HepG2 (cell line): Measurements from ENCODE around the gene RHOBTB1. TPM values are rescaled to one million over a fixed set of nuclear protein-coding genes. Genes with fewer than 3 reads are reported as not detected.
A peak's percentile ranks its signal among the peaks of the same experiment; 100 is the strongest.

Experiments
- ATAC-seq: fragments of 200-7000 bp; cut with Tn5 transposase; 3 replicates; pipeline ENCODE4 v1.9.1; 2020; ENCODE audit warnings: mild to moderate bottlenecking, moderate library complexity
- BruUV-seq: library from RNA; stranded (reverse); fragments of 400-500 nt; replicated peaks from 2 replicates; lab custom pipeline; 2021; lab: Mats Ljungman, UMichigan
- CTCF ChIA-PET: fragments of 300-600 bp; formaldehyde crosslinking; extraction: SDS; loops from one replicate; lab custom pipeline; 2021; ENCODE audit warnings: low total read pairs, inconsistent platforms, low intra/inter-chr PET ratio; lab: Yijun Ruan, JAX
- POLR2A ChIA-PET: fragments of 350-600 bp; sonication (Branson Sonifier 250); formaldehyde crosslinking; loops from one replicate; lab custom pipeline; 2020; ENCODE audit warnings: antibody characterized with exemption, inconsistent platforms; lab: Yijun Ruan, JAX
- DNase-seq: peaks from one replicate; pipeline ENCODE4 v3.0.0-alpha.2; 2015; ENCODE audit warnings: low spot score
- FAIRE-seq: peaks from 3 replicates; lab custom pipeline; 2011; peaks lifted over from hg19 to GRCh38; lab: Jason Lieb, UNC
- H2AFZ ChIP-seq: one replicate; pipeline ENCODE4 v1.6.1; 2011; ENCODE audit warnings: low read length, inconsistent platforms
- H3K27ac ChIP-seq: fragments of 300-600 bp; 3 replicates; pipeline ENCODE4 v1.8.0; 2011; ENCODE audit warnings: mixed run types, mild to moderate bottlenecking, mixed read lengths, low read length, inconsistent platforms; ENCODE audit not compliant: insufficient read depth; ENCODE audit errors: extremely low read length
- H3K27me3 ChIP-seq, 2 experiments: fragments of 200-600 bp in 1 of 2; 2 replicates in 1 of 2; 3 replicates in 1 of 2; pipeline versions ENCODE4 v1.6.0 to v1.8.0; 2011; ENCODE audit warnings: low read length in 2 of 2, mild to moderate bottlenecking in 2 of 2, moderate library complexity in 2 of 2, inconsistent platforms in 1 of 2; ENCODE audit not compliant: insufficient read depth in 2 of 2, control insufficient read depth in 1 of 2
- H3K36me3 ChIP-seq, 2 experiments: fragments of 200-600 bp in 1 of 2; replicated peaks in 1 of 2; 2 replicates in 1 of 2; 3 replicates in 1 of 2; pipeline versions ENCODE4 v1.5.1 to v1.8.0; 2011; ENCODE audit warnings: low read length in 2 of 2, inconsistent platforms in 1 of 2; ENCODE audit not compliant: insufficient read depth in 2 of 2, control insufficient read depth in 1 of 2
- H3K4me1 ChIP-seq: 2 replicates; pipeline ENCODE4 v1.5.1; 2012; ENCODE audit warnings: low read length, inconsistent platforms; ENCODE audit not compliant: insufficient read depth
- H3K4me2 ChIP-seq: 2 replicates; pipeline ENCODE4 v1.6.0; 2011; ENCODE audit warnings: low read depth, low read length, inconsistent platforms
- H3K4me3 ChIP-seq, 3 experiments: fragments of 200-600 bp in 1 of 3; sonication (generic), shearing (Covaris generic) in 1 of 3; replicated peaks in 1 of 3; 2 replicates each; pipeline ENCODE4 v1.5.1; 2011 to 2016; ENCODE audit warnings: low read length in 3 of 3, inconsistent platforms in 2 of 3, low read depth in 2 of 3, mild to moderate bottlenecking in 2 of 3, control low read depth in 1 of 3, mixed read lengths in 1 of 3; ENCODE audit not compliant: insufficient read depth in 1 of 3
- H3K79me2 ChIP-seq: one replicate; pipeline ENCODE4 v1.6.1; 2011; ENCODE audit warnings: low read length, inconsistent platforms; ENCODE audit not compliant: insufficient read depth
- H3K9ac ChIP-seq: 2 replicates; pipeline ENCODE4 v1.6.0; 2011; ENCODE audit warnings: mild to moderate bottlenecking, low read depth, low read length, inconsistent platforms; ENCODE audit not compliant: insufficient read depth
- H3K9me3 ChIP-seq: 2 replicates; pipeline ENCODE4 v1.5.1; 2012; ENCODE audit warnings: mild to moderate bottlenecking, low read length
- H4K20me1 ChIP-seq: 2 replicates; pipeline ENCODE4 v1.6.0; 2011; ENCODE audit warnings: inconsistent platforms, mild to moderate bottlenecking, low read length, moderate library complexity; ENCODE audit not compliant: insufficient read depth
- EP300 ChIP-seq, 3 experiments: sonication (generic) in 1 of 3; formaldehyde crosslinking in 1 of 3; IDR thresholded peaks; 2 replicates each; pipeline versions ENCODE4 v1.5.1 to v1.6.1; 2011 to 2020; ENCODE audit warnings: low read depth in 2 of 3, low read length in 2 of 3, borderline replicate concordance in 1 of 3, improper control_type of control experiment in 1 of 3, mild to moderate bottlenecking in 1 of 3, missing genetic modification reagents in 1 of 3, moderate library complexity in 1 of 3
- ZNF326 ChIP-seq: sonication (generic); formaldehyde crosslinking; IDR thresholded peaks from 2 replicates; pipeline ENCODE4 v1.4.0; 2020; ENCODE audit warnings: missing genetic modification reagents, borderline replicate concordance
- WGBS: methylation state at CpG from one replicate; pipeline ENCODE4 v1.1.6; 2017; ENCODE audit warnings: low lambda C conversion rate; 5-methylcytosine and 5-hydroxymethylcytosine counted together
- in situ Hi-C: cut with HindIII; loops from 2 replicates; pipeline ENCODE4 v1.10.0; 2017; ENCODE audit warnings: low pct_unique_long_range_greater_than_20kb; ENCODE audit not compliant: extremely low pct_ligation_motif_present
- intact Hi-C: fragments of 100-400 bp; cut with micrococcal nuclease; formaldehyde crosslinking; loops from one replicate; pipeline ENCODE4 v1.10.0; 2022; ENCODE audit not compliant: unreplicated experiment
- polyA plus RNA-seq, 8 experiments: library from polyadenylated mRNA; depleted of rRNA in 3 of 8; stranded (reverse) in 7 of 8; unstranded in 1 of 8; fragments of >200 nt; fragmentation: Illumina TruSeq in 4 of 8; extraction: Trizol in 4 of 8; gene quantifications; 2 replicates each; pipeline versions ENCODE4 v1.2.1 to v1.2.3, GENCODE V29; 2011 to 2016; ENCODE audit warnings: low read depth in 4 of 8, missing spikeins in 1 of 8, mixed read lengths in 1 of 8; ENCODE audit not compliant: insufficient read depth in 1 of 8
- total RNA-seq, 5 experiments: library from RNA; depleted of rRNA; stranded (reverse); fragments of >200 nt; fragmentation: Illumina TruSeq; extraction: Trizol; gene quantifications; 2 replicates each; pipeline ENCODE4 v1.2.3, GENCODE V29; 2016; ENCODE audit warnings: low read depth in 1 of 5
- TF ChIP-seq, protein P1 (sequence below): sonication (generic); formaldehyde crosslinking; IDR thresholded peaks from 2 replicates; pipeline ENCODE4 v1.4.0; 2020; ENCODE audit warnings: missing genetic modification reagents
- TF ChIP-seq, protein P2 (sequence below): conservative IDR thresholded peaks from 2 replicates; pipeline ENCODE4 v1.6.1; 2018; ENCODE audit warnings: missing genetic modification reagents

The RHOBTB1 gene
- total and polyA plus RNA-seq, 2 of the 13 experiments (the other 11 are each of a cell fraction or from before 2014, with no cell fraction given), result 18.8 to 59.5 TPM

DNA sequence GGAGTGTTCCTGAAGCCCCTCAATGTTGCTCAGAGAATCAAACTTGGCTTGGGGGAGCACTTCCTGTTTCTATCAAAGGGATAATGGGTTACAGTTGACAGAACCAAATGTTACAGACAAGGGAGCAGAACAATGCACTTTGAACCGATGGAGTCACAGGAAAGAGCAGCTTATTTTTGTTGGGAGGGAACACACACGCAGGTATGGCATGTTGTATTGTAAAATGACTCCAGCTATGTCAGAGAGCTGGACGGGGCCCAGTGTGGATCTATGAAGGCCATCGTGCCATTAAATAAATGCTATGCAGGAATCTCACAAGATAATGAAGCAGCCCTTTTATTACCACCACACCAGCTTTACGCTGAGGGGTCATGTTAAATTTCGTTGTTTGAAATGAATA is 35.1 kb downstream of the RHOBTB1 start (continued):
- TF ChIP-seq, protein P1, sequence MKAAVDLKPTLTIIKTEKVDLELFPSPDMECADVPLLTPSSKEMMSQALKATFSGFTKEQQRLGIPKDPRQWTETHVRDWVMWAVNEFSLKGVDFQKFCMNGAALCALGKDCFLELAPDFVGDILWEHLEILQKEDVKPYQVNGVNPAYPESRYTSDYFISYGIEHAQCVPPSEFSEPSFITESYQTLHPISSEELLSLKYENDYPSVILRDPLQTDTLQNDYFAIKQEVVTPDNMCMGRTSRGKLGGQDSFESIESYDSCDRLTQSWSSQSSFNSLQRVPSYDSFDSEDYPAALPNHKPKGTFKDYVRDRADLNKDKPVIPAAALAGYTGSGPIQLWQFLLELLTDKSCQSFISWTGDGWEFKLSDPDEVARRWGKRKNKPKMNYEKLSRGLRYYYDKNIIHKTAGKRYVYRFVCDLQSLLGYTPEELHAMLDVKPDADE, result no peak
- TF ChIP-seq EP300 (IDR thresholded peaks at IDR 0.05; ENCODE audit: low read depth in 2 of 2, low read length in 2 of 2) (0 out of 4 replicates have a peak, but pooled peaks of 1 of the 2 experiments have one; percentile 4), EP300 (CRISPR knock-in tag; IDR thresholded peaks at IDR 0.05; ENCODE audit: borderline replicate concordance) (no peak)

DNA sequence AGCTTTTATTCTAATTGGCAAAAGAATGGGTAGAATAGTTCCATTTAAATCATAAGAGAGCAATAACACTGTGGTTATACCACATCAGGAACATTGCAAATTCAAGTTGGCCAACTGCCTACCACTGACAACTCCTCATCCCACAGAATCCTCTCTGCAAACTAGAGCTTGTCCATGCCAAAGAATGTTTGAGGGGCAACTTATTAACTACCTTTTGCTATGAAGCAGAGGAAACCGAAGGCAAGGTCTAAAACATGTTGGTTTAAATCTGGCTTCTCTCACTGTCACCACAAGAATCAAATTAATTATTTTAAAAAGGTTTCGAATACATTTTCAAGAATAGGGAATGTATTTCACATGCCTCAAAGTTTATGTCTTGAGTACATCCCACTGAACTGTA is 36.0 kb downstream of the RHOBTB1 start:
- ChIA-PET POLR2A (no interaction called here), CTCF (no interaction called here)
- Histone ChIP-seq H4K20me1 (no peaks in the 10 kb centered on the region), H3K9ac (no peak overlapping the region), H3K9me3 (no peaks in the 10 kb centered on the region), H3K4me1 (peaks cover 21% of the 10 kb centered on the region), H3K79me2 (no peaks in the 10 kb centered on the region), H3K27me3 (no peaks in the 10 kb centered on the region), H3K36me3 (peaks cover 11 to 46% of the 10 kb centered on the region in 2 experiments), H2AFZ (no peak overlapping the region), H3K27ac (no peak overlapping the region), H3K4me3 (no peak overlapping the region), H3K4me2 (no peak overlapping the region)
- no peak for ATAC-seq
- BruUV-seq, result no TSS peak
- WGBS, result 96% methylated on average over 2 of the region's 2 CpGs
- in situ Hi-C loops (no loop called here), intact Hi-C loops (loop anchor here (5.0 kb wide), 1 partner anchor 34 kb away; the partner anchor contains the start of gene RHOBTB1)
- no peak for TF ChIP-seq ZNF326 (CRISPR knock-in tag)
- TF ChIP-seq, protein P2, sequence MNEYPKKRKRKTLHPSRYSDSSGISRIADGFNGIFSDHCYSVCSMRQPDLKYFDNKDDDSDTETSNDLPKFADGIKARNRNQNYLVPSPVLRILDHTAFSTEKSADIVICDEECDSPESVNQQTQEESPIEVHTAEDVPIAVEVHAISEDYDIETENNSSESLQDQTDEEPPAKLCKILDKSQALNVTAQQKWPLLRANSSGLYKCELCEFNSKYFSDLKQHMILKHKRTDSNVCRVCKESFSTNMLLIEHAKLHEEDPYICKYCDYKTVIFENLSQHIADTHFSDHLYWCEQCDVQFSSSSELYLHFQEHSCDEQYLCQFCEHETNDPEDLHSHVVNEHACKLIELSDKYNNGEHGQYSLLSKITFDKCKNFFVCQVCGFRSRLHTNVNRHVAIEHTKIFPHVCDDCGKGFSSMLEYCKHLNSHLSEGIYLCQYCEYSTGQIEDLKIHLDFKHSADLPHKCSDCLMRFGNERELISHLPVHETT (CRISPR knock-in tag), result no peak
- DNase-seq, result no peak
- no peak for FAIRE-seq
